CD14-positive monocyte (primary cell): ENCODE data around the gene IRF2. TPM values are rescaled to one million over a fixed set of nuclear protein-coding genes. Genes with fewer than 3 reads are reported as not detected.

Experiments used
- DNase-seq, 3 donors: peaks; one replicate each; pipeline ENCODE4 v3.0.0-alpha.2; 2011 to 2022
- H2AFZ ChIP-seq: 2 replicates; pipeline ENCODE4 v1.6.0; 2012; ENCODE audit warnings: mild to moderate bottlenecking, low read depth, low read length, inconsistent platforms; ENCODE audit not compliant: insufficient read depth, poor library complexity, severe bottlenecking
- H3K27ac ChIP-seq, 2 donors: 1 replicate in 1 of 2; 2 replicates in 1 of 2; pipeline ENCODE4 v1.5.1; 2012 to 2013; ENCODE audit warnings: low read length in 2 of 2, control low read depth in 1 of 2, inconsistent platforms in 1 of 2, low read depth in 1 of 2, mild to moderate bottlenecking in 1 of 2
- H3K27me3 ChIP-seq, 2 donors: one replicate each; pipeline versions ENCODE4 v1.6.0 to v1.6.1; 2011 to 2013; ENCODE audit warnings: low read length in 2 of 2; ENCODE audit not compliant: control insufficient read depth in 2 of 2, insufficient read depth in 2 of 2
- H3K36me3 ChIP-seq, 2 donors: replicated peaks in 1 of 2; 1 replicate in 1 of 2; 2 replicates in 1 of 2; pipeline versions ENCODE4 v1.5.1 to v1.6.1; 2012 to 2013; ENCODE audit warnings: low read length in 2 of 2, control low read depth in 1 of 2, inconsistent platforms in 1 of 2, mild to moderate bottlenecking in 1 of 2; ENCODE audit not compliant: insufficient read depth in 2 of 2, control insufficient read depth in 1 of 2
- H3K4me1 ChIP-seq, 2 donors: 1 replicate in 1 of 2; 2 replicates in 1 of 2; pipeline versions ENCODE4 v1.5.1 to v1.6.1; 2012 to 2013; ENCODE audit warnings: low read length in 2 of 2, control low read depth in 1 of 2, inconsistent platforms in 1 of 2, mild to moderate bottlenecking in 1 of 2, moderate library complexity in 1 of 2; ENCODE audit not compliant: insufficient read depth in 2 of 2, control insufficient read depth in 1 of 2
- H3K4me2 ChIP-seq: replicated peaks from 2 replicates; pipeline ENCODE3; 2012; ENCODE audit warnings: low read length, moderate library complexity, mild to moderate bottlenecking; ENCODE audit not compliant: poor library complexity, severe bottlenecking; ENCODE audit errors: extremely low read depth
- H3K4me3 ChIP-seq, 3 experiments: fragments of 200-600 bp in 1 of 3; sonication (generic) in 1 of 3; replicated peaks in 1 of 3; 1 replicate in 2 of 3; 2 replicates in 1 of 3; pipeline ENCODE4 v1.5.1; 2011 to 2013; ENCODE audit warnings: low read length in 3 of 3, mild to moderate bottlenecking in 3 of 3, control low read depth in 2 of 3, low read depth in 2 of 3, inconsistent platforms in 1 of 3, moderate library complexity in 1 of 3
- H3K79me2 ChIP-seq: 2 replicates; pipeline ENCODE4 v1.6.0; 2012; ENCODE audit warnings: mild to moderate bottlenecking, control low read depth, inconsistent platforms, low read length, moderate library complexity; ENCODE audit not compliant: insufficient read depth
- H3K9ac ChIP-seq: 2 replicates; pipeline ENCODE4 v1.6.0; 2017; ENCODE audit warnings: low read length, mild to moderate bottlenecking; ENCODE audit not compliant: insufficient read depth, poor library complexity, severe bottlenecking
- H3K9me3 ChIP-seq, 2 donors: replicated peaks in 1 of 2; 1 replicate in 1 of 2; 2 replicates in 1 of 2; pipeline versions ENCODE4 v1.5.1 to v1.6.1; 2012 to 2013; ENCODE audit warnings: low read length in 2 of 2, control low read depth in 1 of 2; ENCODE audit not compliant: control insufficient read depth in 1 of 2, insufficient read depth in 1 of 2
- H4K20me1 ChIP-seq: 2 replicates; pipeline ENCODE4 v1.6.0; 2012; ENCODE audit warnings: mild to moderate bottlenecking, low read length, control low read depth, moderate library complexity; ENCODE audit not compliant: insufficient read depth
- H3K27ac Mint-ChIP-seq, 7 donors: one replicate each; pipeline ENCODE4 v1.8.0; 2020; ENCODE audit warnings: mild to moderate bottlenecking in 7 of 7, mixed read lengths in 7 of 7, moderate library complexity in 6 of 7, inconsistent platforms in 2 of 7
- H3K27me3 Mint-ChIP-seq, 3 donors: one replicate each; pipeline ENCODE4 v1.8.0; 2021 to 2022; ENCODE audit warnings: low read depth in 3 of 3, mild to moderate bottlenecking in 3 of 3, mixed read lengths in 3 of 3, moderate library complexity in 3 of 3, inconsistent platforms in 1 of 3
- H3K36me3 Mint-ChIP-seq, 2 donors: one replicate each; pipeline ENCODE4 v1.8.0; 2020; ENCODE audit warnings: mixed read lengths in 2 of 2, inconsistent platforms in 1 of 2, mild to moderate bottlenecking in 1 of 2
- H3K4me1 Mint-ChIP-seq: one replicate; pipeline ENCODE4 v1.8.0; 2020; ENCODE audit warnings: mild to moderate bottlenecking, mixed read lengths
- H3K4me3 Mint-ChIP-seq, 2 donors: one replicate each; pipeline ENCODE4 v1.8.0; 2020; ENCODE audit warnings: mild to moderate bottlenecking in 2 of 2, mixed read lengths in 2 of 2, moderate library complexity in 1 of 2
- H3K9me3 Mint-ChIP-seq, 7 donors: one replicate each; pipeline ENCODE4 v1.8.0; 2020 to 2022; ENCODE audit warnings: mixed read lengths in 7 of 7, mild to moderate bottlenecking in 6 of 7, moderate library complexity in 6 of 7, inconsistent platforms in 2 of 7
- CTCF ChIP-seq: fragments of 200-600 bp; IDR thresholded peaks from one replicate; pipeline ENCODE4 v1.8.0; 2022; ENCODE audit warnings: antibody characterized with exemption, mild to moderate bottlenecking
- WGBS: methylation state at CpG from one replicate; pipeline ENCODE4 v1.1.5; 2013; ENCODE audit warnings: missing lambda C conversion rate; ENCODE audit not compliant: insufficient coverage; 5-methylcytosine and 5-hydroxymethylcytosine counted together
- intact Hi-C, 2 donors: fragments of 100-400 bp; cut with micrococcal nuclease; formaldehyde crosslinking; loops; one replicate each; pipeline versions ENCODE4 v1.15.0 to v1.15.1; 2023
- polyA plus RNA-seq, 3 donors: library from polyadenylated mRNA; depleted of rRNA in 1 of 3; unstranded in 2 of 3; stranded (reverse) in 1 of 3; fragments of 300-500 nt in 2 of 3; fragments of >200 nt in 1 of 3; fragmentation: Illumina TruSeq in 2 of 3; gene quantifications; 1 replicate in 2 of 3; 2 replicates in 1 of 3; pipeline ENCODE4 v1.2.3, GENCODE V29; 2012 to 2021

IRF2 gene
- polyA plus RNA-seq, 3 donors, result 51.3 to 76.8 (median 56.1) TPM

GRCh38 chr4:184345573-184345922 is 128.8 kb downstream of the IRF2 start:
- Histone ChIP-seq H3K79me2 (no peaks in the 10 kb centered on the region), H3K9me3 (no peaks in the 10 kb centered on the region), H3K4me3 (peak overlapping the region in 1 of 3 experiments; percentile 26), H4K20me1 (no peaks in the 10 kb centered on the region), H3K36me3 (no peaks in the 10 kb centered on the region), H3K4me1 (peaks cover 77 to 80% of the 10 kb centered on the region in 2 donors), H3K9ac (peak overlapping the region; percentile 74), H3K27me3 (no peaks in the 10 kb centered on the region), H2AFZ (no peak overlapping the region), H3K4me2 (peak overlapping the region; percentile 39), H3K27ac (peak overlapping the region; percentile 97 to 98)
- Mint-ChIP-seq H3K9me3 (no peaks in the 10 kb centered on the region), H3K36me3 (peaks cover 0 to 4% of the 10 kb centered on the region in 2 donors), H3K4me1 (peaks cover 84% of the 10 kb centered on the region), H3K4me3 (no peak overlapping the region), H3K27me3 (peaks cover 0 to 11% (median 0%) of the 10 kb centered on the region in 3 donors), H3K27ac (peak overlapping the region; percentile 92 to 99 (median 98))
- DNase-seq, result peak; percentile 81 to 85 (median 83)
- 0% methylated on average over 2 of the region's 3 CpGs for WGBS
- intact Hi-C loops, result loop anchor here (1.0 to 10.0 kb wide), 5 partner anchors 30 to 81 kb away; no protein-coding TSS in a partner anchor
- no peak for TF ChIP-seq CTCF

GRCh38 chr4:184344899-184345572 is 129.3 kb downstream of the IRF2 start:
- peaks cover 73 to 75% of the 10 kb centered on the region in 2 donors for H3K4me1 ChIP-seq
- no peak for DNase-seq

More at GRCh38 chr4:184344899-184345572, 129.3 kb downstream of the IRF2 start:
- H3K36me3 ChIP-seq, result no peaks in the 10 kb centered on the region
- H2AFZ ChIP-seq, result no peak overlapping the region
- TF ChIP-seq CTCF, result no peak
- H3K9ac ChIP-seq, result peak overlapping the region; percentile 74
- Mint-ChIP-seq H3K4me3 (no peak overlapping the region), H3K9me3 (no peaks in the 10 kb centered on the region), H3K4me1 (peaks cover 80% of the 10 kb centered on the region), H3K36me3 (peaks cover 0 to 4% of the 10 kb centered on the region in 2 donors), H3K27ac (peak overlapping the region; percentile 92 to 99 (median 98)), H3K27me3 (peaks cover 0 to 11% (median 0%) of the 10 kb centered on the region in 3 donors)
- H3K4me3 ChIP-seq, result peak overlapping the region in 1 of 3 experiments; percentile 26
- peak overlapping the region; percentile 39 for H3K4me2 ChIP-seq
- H3K9me3 ChIP-seq, result no peaks in the 10 kb centered on the region
- H3K27me3 ChIP-seq, result no peaks in the 10 kb centered on the region
- intact Hi-C loops, result loop anchor here (1.0 to 10.0 kb wide), 5 partner anchors 30 to 80 kb away; no protein-coding TSS in a partner anchor
- no peaks in the 10 kb centered on the region for H3K79me2 ChIP-seq
- WGBS, result 80% methylated on average over 7 of the region's 8 CpGs
- H4K20me1 ChIP-seq, result no peaks in the 10 kb centered on the region
- peak overlapping the region; percentile 97 to 98 for H3K27ac ChIP-seq
